NCI-H2081 treated with DMSO at 0.1 percent for 48 hours (cell line): Measurements from ENCODE around the gene HES1.
A peak's percentile ranks its signal among the peaks of the same experiment; 100 is the strongest.
"Not testable (repeated sequence)": the region's sequence is repeated elsewhere in the genome, so short reads cannot be mapped to it uniquely, and the experiment has no call there.

Experiments used
- DNase-seq: peaks from one replicate; lab custom pipeline; 2025; lab: John Stamatoyannopoulos, UW

HES1 gene

DNA sequence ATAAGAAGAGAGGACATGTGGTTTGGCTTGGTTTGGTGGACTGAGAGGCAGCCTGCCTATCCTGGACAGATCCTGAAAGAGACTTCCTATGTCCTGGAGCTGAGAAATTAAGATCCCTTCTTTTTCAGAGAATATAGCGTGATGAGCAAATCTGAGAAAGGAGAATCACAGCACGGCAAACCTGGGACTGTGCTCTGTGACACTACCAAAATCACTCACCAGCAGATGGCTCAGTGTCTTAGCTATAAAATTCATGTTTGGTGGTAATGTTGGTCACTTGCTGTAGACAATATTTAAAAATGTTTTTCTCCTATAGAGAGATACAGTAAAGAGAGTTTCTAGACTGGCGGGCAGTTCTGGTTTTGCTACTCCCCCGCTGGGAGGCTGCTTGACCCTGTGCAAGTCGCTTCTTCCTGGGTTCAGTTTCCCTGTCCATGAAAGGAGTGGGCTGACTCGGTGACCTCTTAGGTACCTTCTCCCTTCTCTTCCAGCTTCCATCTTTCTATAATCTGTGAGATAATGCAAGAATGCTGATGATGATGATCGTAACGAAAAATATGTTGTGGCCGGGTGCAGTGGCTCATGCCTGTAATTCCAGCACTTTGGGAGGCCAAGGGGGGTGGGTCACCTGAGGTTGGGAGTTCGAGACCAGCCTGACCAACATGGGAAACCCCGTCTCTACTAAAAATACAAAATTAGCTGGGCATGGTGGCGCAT lies 7.6 kb upstream of the HES1 start:
- DNase-seq = no peak

DNA sequence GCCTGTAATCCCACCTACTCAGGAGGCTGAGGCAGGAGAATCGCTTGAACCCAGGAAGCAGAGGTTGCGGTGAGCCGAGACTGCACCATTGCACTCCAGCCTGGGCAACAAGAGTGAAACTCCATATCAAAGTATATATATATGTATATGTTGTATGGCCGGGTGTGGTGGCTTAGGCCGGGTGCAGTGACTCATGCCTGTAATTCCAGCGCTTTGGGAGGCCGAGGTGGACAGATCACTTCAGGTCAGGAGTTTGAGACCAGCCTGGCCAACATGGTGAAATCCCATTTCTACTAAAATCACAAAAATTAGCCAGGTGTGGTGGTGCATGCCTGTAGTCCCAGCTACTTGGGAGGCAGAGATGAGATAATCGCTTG lies 7.0 kb upstream of the HES1 start:
- not testable (repeated sequence) for DNase-seq

DNA sequence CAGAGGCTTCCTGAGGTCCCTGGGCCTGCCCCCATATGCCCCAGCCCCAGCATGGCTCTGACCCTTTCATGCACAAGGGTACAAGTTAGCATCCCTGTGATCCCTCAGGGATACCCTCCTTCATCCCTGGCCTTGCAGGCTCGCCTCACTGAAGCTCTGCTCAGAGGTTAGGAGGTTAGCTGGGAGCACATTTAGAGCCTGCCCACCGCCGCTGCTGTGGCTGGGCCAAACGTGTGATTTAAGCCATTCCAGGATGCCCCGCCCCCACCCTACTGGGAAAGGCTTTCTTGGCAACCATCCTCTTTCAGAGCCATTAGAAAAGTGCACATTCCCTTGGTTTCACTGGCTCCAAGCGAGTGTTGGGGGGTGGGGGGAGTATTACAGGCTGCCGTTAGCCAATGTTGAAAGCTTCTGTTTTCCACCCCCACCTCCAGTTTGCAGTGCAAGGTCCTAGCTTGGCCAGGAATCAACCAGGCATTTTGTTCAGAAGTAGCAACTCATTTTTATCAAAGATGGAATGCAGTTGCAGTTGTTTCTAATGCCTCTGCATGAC lies 6.3 kb upstream of the HES1 start:
- DNase-seq = no peak

- DNase-seq = no peak
Measured at GRCh38 chr3:194130188-194130587, 5.8 kb upstream of the HES1 start.

- DNase-seq = peak; percentile 74
Measured at GRCh38 chr3:194130807-194131589, 5.0 kb upstream of the HES1 start.

GRCh38 chr3:194132465-194133286 lies 3.3 kb upstream of the HES1 start:
- no peak for DNase-seq

DNA sequence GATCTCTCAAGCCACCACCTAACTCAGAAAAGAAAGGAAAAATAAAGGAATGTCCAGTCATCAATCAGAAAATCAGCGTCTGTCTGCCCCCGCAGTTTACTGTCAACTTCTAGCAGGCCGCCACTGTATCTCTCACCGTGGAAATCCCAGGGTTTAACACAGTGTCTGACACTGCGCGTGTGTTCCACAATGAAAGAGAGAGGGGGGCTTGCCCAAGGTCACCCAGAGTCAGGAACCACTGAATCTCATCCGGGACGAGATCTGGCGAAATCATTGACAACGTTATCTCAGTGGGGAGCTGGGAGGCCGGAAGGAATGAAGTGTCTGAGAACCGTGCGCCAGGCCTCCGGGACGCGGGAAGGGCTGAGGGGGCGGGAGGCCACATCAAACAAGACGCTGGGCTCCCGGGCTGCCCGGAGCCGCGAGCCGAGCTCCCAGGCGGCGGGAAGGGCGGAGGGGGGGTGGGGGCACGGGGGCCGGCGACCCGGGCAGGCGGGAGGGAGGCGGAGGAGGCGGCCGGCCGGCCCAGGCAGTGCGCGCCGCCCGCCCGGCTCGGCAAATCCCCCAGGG lies 2.2 kb upstream of the HES1 start:
- no peak for DNase-seq

DNA sequence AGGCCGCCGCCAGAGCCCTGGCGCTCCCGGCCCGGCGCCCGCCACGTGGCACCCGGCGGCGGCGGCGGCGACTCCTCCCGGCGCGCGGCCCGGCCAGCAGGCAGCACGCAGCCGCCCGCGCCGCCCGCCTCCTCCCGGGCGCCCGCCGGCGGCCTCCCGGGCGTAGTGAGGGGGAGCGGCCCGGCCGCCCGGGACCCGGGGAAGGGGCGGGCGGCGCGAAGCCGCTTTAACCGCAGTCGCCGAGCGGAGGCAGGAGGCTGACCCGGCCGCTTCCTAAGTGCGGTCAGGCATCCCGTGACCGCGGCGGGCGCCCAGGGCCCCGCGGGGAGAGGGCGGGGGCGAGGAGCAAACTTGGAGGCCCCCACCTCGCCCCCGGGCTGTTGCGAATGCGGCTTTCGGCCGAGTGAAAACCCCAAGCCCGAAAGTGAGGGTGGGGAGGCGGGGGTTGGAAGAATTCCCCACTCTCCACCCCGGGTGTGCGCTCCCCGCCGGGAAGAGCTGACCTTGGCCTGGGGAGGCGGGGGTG lies 1.7 kb upstream of the HES1 start:
- DNase-seq = no peak

DNA sequence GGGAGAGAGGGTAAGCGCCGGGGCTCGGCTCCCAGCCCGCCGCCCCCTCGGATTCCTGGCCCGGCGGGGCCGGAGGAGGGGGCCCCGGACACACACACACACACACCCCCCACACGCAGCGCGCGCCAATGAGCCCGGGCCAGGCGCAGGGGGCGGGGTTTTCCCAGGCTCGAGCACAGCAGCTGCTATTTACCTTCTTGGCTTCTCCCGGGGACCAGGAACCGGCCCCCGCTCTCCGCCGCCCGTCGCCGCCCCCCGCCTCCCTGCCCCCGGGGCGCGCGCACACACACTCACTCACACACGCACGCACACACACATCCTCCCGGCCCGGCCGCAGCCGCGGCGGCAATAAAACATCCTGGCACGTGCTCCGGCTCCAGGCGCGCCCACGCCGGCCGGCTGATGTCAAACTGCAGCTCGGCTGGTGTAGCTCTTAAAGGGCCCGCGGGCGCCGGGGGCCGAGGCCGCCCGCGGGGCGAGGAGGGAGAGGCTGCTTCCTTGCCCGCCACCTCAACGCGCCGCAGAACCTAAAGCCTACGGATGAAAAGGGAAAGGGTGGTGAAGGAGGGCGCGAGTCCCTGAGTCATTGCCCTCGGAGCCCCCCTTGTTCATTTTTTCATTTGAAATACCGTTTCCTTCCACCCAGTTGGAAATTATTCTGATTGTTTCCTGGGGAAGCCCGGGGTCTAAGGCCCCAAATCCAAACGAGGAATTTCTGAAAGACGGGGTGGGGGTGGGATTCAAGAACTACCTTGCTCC lies 1.0 kb upstream of the HES1 start:
- DNase-seq = peak; percentile 96

GRCh38 chr3:194135516-194135805 lies 487 bp upstream of the HES1 start:
- DNase-seq = no peak

GRCh38 chr3:194136519-194137007 lies 615 bp downstream of the HES1 start:
- DNase-seq = no peak

- DNase-seq = no peak
Measured at GRCh38 chr3:194137008-194137505, 1.1 kb downstream of the HES1 start.

- DNase-seq = no peak
Measured at GRCh38 chr3:194137506-194138474, 1.8 kb downstream of the HES1 start.

DNA sequence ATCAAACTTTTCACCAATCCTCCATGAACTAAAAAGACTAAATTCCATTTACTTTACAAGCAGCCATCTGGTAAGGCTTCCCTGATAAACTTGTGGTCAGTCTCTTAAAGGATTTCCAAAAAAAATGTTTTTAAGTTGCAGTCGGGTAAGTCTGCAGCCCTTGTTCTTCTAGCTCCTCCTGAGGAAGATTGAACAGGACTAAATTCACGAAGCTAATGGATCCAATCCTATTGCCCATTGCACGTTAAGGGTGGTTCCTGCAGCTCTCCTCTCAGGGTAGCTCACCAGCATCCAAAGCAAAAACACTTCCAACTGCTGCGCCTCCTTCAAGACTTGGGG lies 2.8 kb downstream of the HES1 start:
- no peak for DNase-seq

- no peak for DNase-seq
Measured at GRCh38 chr3:194139071-194139813, 3.3 kb downstream of the HES1 start.

GRCh38 chr3:194139814-194140391 lies 4.0 kb downstream of the HES1 start:
- DNase-seq = no peak

- peak; percentile 63 for DNase-seq
Measured at GRCh38 chr3:194140520-194141414, 4.8 kb downstream of the HES1 start.
